GM13976 (cell line): Measurements from ENCODE around the gene CTBP2.
"Not testable (repeated sequence)": the region's sequence is repeated elsewhere in the genome, so short reads cannot be mapped to it uniquely, and the experiment has no call there.

ENCODE experiments used
- DNase-seq: peaks from one replicate; pipeline ENCODE4 v3.0.0; 2012; ENCODE audit warnings: low spot score
- in situ Hi-C: fragments of 300-500 bp; cut with MboI; formaldehyde crosslinking; loops from one replicate; pipeline ENCODE4 v1.12.0; 2022; ENCODE audit warnings: low sequenced_read_pairs, mixed read lengths, inconsistent platforms; ENCODE audit not compliant: unreplicated experiment
- TF ChIP-seq, protein P1 (sequence below): IDR thresholded peaks from 2 replicates; pipeline ENCODE4 v1.5.1; 2012; ENCODE audit warnings: borderline replicate concordance, mild to moderate bottlenecking; ENCODE audit not compliant: insufficient read depth; ENCODE audit errors: extremely low read depth, missing control alignments, control extremely low read depth

Gene CTBP2

DNA sequence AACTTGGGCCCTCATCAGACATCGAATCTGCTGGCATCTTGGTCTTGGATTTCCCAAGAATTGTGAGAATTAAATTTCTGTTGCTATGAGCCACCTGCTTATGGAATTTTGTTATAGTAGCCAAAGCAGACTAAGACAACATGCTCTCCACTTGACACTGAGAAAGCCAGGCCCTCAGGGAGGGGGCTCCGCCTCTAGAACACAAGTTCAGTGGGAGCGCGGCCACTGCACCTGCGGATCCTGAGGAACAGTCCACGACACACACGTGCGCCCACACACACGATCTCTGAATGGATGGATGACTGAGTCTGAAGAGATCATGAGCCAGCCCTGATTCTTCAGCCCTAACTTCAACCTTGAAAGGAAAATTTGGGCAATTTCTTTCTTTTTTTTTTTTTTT lies 73.7 kb downstream of the CTBP2 start:
- in situ Hi-C loops = no loop called here
- TF ChIP-seq, protein P1, sequence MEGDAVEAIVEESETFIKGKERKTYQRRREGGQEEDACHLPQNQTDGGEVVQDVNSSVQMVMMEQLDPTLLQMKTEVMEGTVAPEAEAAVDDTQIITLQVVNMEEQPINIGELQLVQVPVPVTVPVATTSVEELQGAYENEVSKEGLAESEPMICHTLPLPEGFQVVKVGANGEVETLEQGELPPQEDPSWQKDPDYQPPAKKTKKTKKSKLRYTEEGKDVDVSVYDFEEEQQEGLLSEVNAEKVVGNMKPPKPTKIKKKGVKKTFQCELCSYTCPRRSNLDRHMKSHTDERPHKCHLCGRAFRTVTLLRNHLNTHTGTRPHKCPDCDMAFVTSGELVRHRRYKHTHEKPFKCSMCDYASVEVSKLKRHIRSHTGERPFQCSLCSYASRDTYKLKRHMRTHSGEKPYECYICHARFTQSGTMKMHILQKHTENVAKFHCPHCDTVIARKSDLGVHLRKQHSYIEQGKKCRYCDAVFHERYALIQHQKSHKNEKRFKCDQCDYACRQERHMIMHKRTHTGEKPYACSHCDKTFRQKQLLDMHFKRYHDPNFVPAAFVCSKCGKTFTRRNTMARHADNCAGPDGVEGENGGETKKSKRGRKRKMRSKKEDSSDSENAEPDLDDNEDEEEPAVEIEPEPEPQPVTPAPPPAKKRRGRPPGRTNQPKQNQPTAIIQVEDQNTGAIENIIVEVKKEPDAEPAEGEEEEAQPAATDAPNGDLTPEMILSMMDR = no peak
- no peak for DNase-seq

DNA sequence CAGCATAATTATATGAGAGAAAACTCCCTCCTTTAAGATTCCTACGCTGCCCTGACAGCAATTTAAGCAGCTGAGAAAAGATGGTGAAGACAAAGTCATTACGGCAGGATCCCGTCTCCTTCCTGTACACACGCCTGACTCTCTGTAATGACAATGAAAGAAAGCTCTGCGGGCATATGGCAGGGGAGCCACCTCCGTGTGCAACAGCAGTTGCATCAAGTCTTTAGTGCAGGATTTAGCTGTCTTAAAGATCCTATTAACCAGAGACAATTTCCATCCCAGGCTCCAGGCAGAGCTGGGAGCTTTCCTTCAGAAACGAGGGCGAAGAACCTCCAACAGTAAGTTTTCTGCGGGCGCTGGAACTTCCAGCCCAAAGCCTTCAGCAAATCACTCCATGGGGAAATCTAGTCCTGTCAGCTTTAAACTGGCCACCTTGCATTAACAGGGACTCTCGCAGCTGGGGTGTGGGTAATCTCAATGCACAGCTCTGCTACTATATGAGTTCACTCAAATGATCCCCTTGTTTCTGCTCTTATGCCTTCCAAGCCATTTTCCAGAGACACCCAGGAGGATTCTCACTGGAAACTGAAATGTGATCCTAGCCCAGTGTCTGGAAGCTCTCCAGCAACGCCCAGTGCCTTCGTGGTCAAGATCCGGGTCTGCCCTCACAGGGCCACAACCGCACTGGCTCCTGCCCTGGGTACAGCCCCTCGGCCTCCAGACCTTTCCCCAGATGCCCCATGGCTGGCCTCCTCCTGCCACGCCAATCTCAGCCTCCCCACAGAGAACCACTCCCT lies 74.9 kb downstream of the CTBP2 start:
- TF ChIP-seq, protein P1 = no peak

DNA sequence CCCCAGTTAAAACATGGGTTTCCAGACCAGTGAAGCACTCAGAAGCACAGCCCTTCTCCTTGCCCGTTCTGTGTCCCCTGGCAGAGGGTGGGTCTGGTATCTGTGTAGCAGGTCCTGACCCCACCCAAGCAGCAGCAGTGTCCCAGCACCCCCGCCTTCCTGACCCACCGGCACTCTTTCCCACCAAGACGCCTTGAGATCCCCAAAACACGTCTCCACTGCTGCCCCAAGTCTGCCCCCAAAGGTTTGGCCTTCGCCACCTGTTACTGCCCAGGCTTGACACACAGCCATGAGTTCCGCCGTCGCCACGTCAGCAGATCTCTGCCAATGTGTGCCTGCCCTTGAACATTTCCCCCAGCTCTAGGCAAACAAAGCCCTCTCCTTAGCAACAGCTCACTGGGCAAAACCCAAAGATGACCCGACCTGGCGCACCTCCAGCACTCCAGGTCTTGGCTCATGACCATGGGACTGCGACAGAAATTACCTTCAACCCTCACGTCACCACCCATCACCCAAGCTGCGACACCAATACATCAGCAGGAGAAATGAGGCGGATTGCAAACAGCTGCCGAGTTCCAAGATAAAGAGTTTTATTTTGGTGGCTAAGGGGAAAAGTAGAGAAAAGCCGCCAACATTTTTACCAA lies 75.6 kb downstream of the CTBP2 start:
- in situ Hi-C loops = no loop called here
- DNase-seq = no peak
- TF ChIP-seq, protein P1 = no peak

More for the DNA sequence above, 74.9 kb downstream of the CTBP2 start:
- in situ Hi-C loops = no loop called here
- no peak for DNase-seq

- TF ChIP-seq, protein P1 = no peak
- in situ Hi-C loops = no loop called here
- DNase-seq = no peak
Observed at GRCh38 chr10:125084191-125084613, 76.2 kb downstream of the CTBP2 start.

GRCh38 chr10:125083576-125083920 lies 76.8 kb downstream of the CTBP2 start:
- in situ Hi-C loops = no loop called here
- no peak for DNase-seq
- TF ChIP-seq, protein P1 = no peak

GRCh38 chr10:125082881-125083575 lies 77.3 kb downstream of the CTBP2 start:
- TF ChIP-seq, protein P1 = no peak
- DNase-seq = no peak
- in situ Hi-C loops = no loop called here

- DNase-seq, in situ Hi-C loops: not testable (repeated sequence)
Observed at GRCh38 chr10:125082471-125082870, 77.9 kb downstream of the CTBP2 start.
